Stimulated activated CD8-positive, alpha-beta memory T cell treated with anti-CD3 and anti-CD28 coated beads, Interleukin-4, amount 100 ng/mL, for 24 hours (primary cell): ENCODE results near the gene C3.
"Not testable (repeated sequence)": the region's sequence is repeated elsewhere in the genome, so short reads cannot be mapped to it uniquely, and the experiment has no call there.

ENCODE experiments used
- DNase-seq: peaks from one replicate; pipeline ENCODE4 v3.0.0-alpha.2; 2020; ENCODE audit warnings: low read depth

The C3 gene

GRCh38 chr19:6690160-6690885 is 30.1 kb downstream of the C3 start:
- DNase-seq = no peak

- DNase-seq = no peak
Observed at GRCh38 chr19:6687114-6687513, 33.3 kb downstream of the C3 start.

GRCh38 chr19:6686628-6686975 is 33.8 kb downstream of the C3 start:
- DNase-seq = no peak

- DNase-seq = no peak
Observed at GRCh38 chr19:6685962-6686627, 34.4 kb downstream of the C3 start.

GRCh38 chr19:6685482-6685881 is 35.0 kb downstream of the C3 start:
- DNase-seq = no peak

GRCh38 chr19:6683971-6684370 is 36.5 kb downstream of the C3 start:
- no peak for DNase-seq

GRCh38 chr19:6682607-6683128 is 37.8 kb downstream of the C3 start:
- DNase-seq = no peak

GRCh38 chr19:6680141-6680540 is 40.3 kb downstream of the C3 start:
- no peak for DNase-seq

GRCh38 chr19:6679139-6679538 is 41.3 kb downstream of the C3 start:
- DNase-seq = no peak

- DNase-seq = peak; percentile 42
Observed at GRCh38 chr19:6678690-6679109, 41.8 kb downstream of the C3 start.

GRCh38 chr19:6677883-6678689 is 42.4 kb downstream of the C3 start:
- DNase-seq = peak; percentile 56

GRCh38 chr19:6677495-6677882 is 43.0 kb downstream of the C3 start:
- DNase-seq = no peak

- DNase-seq = no peak
Observed at GRCh38 chr19:6676288-6676687, 44.2 kb downstream of the C3 start.

GRCh38 chr19:6674868-6675305 is 45.6 kb downstream of the C3 start:
- DNase-seq = peak; percentile 88

GRCh38 chr19:6674408-6674807 is 46.0 kb downstream of the C3 start:
- not testable (repeated sequence) for DNase-seq

GRCh38 chr19:6672693-6673290 is 47.7 kb downstream of the C3 start:
- no peak for DNase-seq

- no peak for DNase-seq
Observed at GRCh38 chr19:6671960-6672359, 48.5 kb downstream of the C3 start.

- DNase-seq = no peak
Observed at GRCh38 chr19:6668691-6669090, 51.8 kb downstream of the C3 start.

GRCh38 chr19:6667114-6667627 is 53.3 kb downstream of the C3 start:
- no peak for DNase-seq

- DNase-seq = no peak
Observed at GRCh38 chr19:6664916-6665315, 55.5 kb downstream of the C3 start.

- DNase-seq = no peak
Observed at GRCh38 chr19:6663236-6664201, 56.9 kb downstream of the C3 start.
